Bronchial epithelial cell (primary cell): ENCODE results near the gene KRTAP10-12. TPM values are rescaled to one million over a fixed set of nuclear protein-coding genes. Genes with fewer than 3 reads are reported as not detected.

Experiments
- DNase-seq: peaks from one replicate; pipeline ENCODE4 v3.0.0-alpha.2; 2010; ENCODE audit warnings: low read depth
- FAIRE-seq: peaks from 2 replicates; lab custom pipeline; 2011; peaks lifted over from hg19 to GRCh38; lab: Jason Lieb, UNC
- H3K27me3 ChIP-seq: 2 replicates; pipeline ENCODE4 v1.5.1; 2011; ENCODE audit warnings: low read length; ENCODE audit not compliant: control insufficient read depth, insufficient read depth
- H3K36me3 ChIP-seq: 2 replicates; pipeline ENCODE4 v1.5.1; 2011; ENCODE audit warnings: low read length; ENCODE audit not compliant: control insufficient read depth, insufficient read depth
- H3K4me3 ChIP-seq: 2 replicates; pipeline ENCODE4 v1.5.1; 2011; ENCODE audit warnings: mild to moderate bottlenecking, low read depth, low read length, control low read depth
- CTCF ChIP-seq: IDR thresholded peaks from 2 replicates; pipeline ENCODE4 v1.5.1; 2011; ENCODE audit warnings: mild to moderate bottlenecking, moderate library complexity, low read length, control low read depth, inconsistent platforms; ENCODE audit not compliant: insufficient read depth, severe bottlenecking
- total RNA-seq: library from RNA; depleted of rRNA; stranded (reverse); fragments of >200 nt; gene quantifications from 2 replicates; pipeline ENCODE4 v1.2.1, GENCODE V29; 2014

The KRTAP10-12 gene
- total RNA-seq, 1 donor from 2014 or later: not detected

GRCh38 chr21:44714905-44715304 lies 17.9 kb downstream of the KRTAP10-12 start:
- H3K27me3 ChIP-seq: peaks cover 21% of the 10 kb centered on the region
- FAIRE-seq (no peak), DNase-seq (no peak)
- no peak for TF ChIP-seq CTCF
- H3K36me3 ChIP-seq: no peaks in the 10 kb centered on the region
- H3K4me3 ChIP-seq: no peak overlapping the region

- DNase-seq (no peak), FAIRE-seq (no peak)
- Histone ChIP-seq H3K27me3 (peaks cover 10% of the 10 kb centered on the region), H3K4me3 (no peak overlapping the region), H3K36me3 (no peaks in the 10 kb centered on the region)
- TF ChIP-seq CTCF: no peak
Measured at GRCh38 chr21:44716984-44717383, 20.0 kb downstream of the KRTAP10-12 start.

DNA sequence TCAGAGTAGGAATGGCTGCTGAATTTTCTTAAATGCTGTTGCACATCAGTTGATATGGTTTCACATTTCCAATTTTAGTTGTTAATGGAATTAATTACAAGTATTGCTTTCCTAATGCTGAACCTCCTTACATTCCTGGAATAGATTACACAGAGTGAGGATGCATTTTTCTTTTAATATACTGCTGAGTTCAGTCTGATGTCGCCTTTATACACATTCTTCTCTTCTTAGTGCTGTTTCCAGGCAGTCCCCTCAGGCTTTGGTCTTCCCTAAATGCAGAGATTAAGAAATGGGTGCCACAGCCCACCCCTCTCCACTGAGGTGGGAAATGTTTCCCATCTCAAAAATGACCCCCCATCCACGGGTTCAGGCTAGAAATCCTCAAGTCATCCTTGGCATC lies 21.1 kb downstream of the KRTAP10-12 start:
- DNase-seq (no peak), FAIRE-seq (no peak)
- Histone ChIP-seq H3K27me3 (peaks cover 4% of the 10 kb centered on the region), H3K36me3 (no peaks in the 10 kb centered on the region), H3K4me3 (no peak overlapping the region)
- TF ChIP-seq CTCF: no peak

DNA sequence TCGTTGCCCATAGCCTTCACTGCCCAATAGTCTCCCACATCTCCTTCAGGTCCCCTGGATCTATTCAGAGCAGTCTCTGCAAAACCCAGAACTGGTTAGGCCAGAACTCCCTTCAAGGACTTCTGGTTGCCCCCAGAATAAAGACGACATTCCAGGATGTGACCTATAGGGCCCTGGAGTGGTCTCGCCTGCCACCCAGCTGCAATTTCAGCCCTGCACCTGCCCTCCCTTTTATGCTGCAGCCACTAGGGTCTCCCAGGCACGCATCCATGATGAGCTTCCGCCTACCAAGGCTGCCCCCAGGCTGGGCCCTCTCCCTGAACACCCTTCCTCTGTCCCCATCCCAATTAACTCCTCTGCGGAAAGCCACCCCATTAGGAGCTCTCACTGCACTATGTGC lies 21.6 kb downstream of the KRTAP10-12 start:
- H3K27me3 ChIP-seq: peaks cover 4% of the 10 kb centered on the region
- H3K36me3 ChIP-seq: no peaks in the 10 kb centered on the region
- DNase-seq (no peak), FAIRE-seq (no peak)
- H3K4me3 ChIP-seq: no peak overlapping the region
- TF ChIP-seq CTCF: no peak

GRCh38 chr21:44720170-44720569 lies 23.2 kb downstream of the KRTAP10-12 start:
- no peak overlapping the region for H3K4me3 ChIP-seq
- DNase-seq (no peak), FAIRE-seq (no peak)
- no peaks in the 10 kb centered on the region for H3K36me3 ChIP-seq
- no peak for TF ChIP-seq CTCF
- peaks cover 2% of the 10 kb centered on the region for H3K27me3 ChIP-seq

GRCh38 chr21:44722731-44723130 lies 25.8 kb downstream of the KRTAP10-12 start:
- DNase-seq (no peak), FAIRE-seq (no peak)
- Histone ChIP-seq H3K27me3 (peaks cover 2% of the 10 kb centered on the region), H3K4me3 (no peak overlapping the region), H3K36me3 (no peaks in the 10 kb centered on the region)
- no peak for TF ChIP-seq CTCF
